ENCODE measurements around the gene CDHR3. TPM values are rescaled to one million over a fixed set of nuclear protein-coding genes. Genes with fewer than 3 reads are reported as not detected.

Gene CDHR3
- total and polyA plus RNA-seq, 2 of the 8 experiments (the other 6 are each of a cell fraction or from before 2014, with no cell fraction given) = 6.4 to 6.8 TPM

- Histone ChIP-seq H3K4ac (replicated peaks; ENCODE audit: insufficient read length, low read depth, low read length) (no peak overlapping the region), H3K27ac (ENCODE audit: low read depth, low read length) (no peak overlapping the region), H4K5ac (ENCODE audit: insufficient read length, low read depth, low read length) (no peak overlapping the region), H3K9me3 (ENCODE audit: insufficient read depth in 2 of 2, low read depth in 1 of 2, low read length in 1 of 2) (no peaks in the 10 kb centered on the region), H3K79me1 (ENCODE audit: low read depth, low read length) (no peaks in the 10 kb centered on the region), H3K27me3 (replicated peaks in 1 of 4; ENCODE audit: control insufficient read depth in 3 of 4, extremely low read depth in 1 of 4, insufficient read depth in 3 of 4, low read length in 3 of 4) (no peaks in the 10 kb centered on the region), H2BK12ac (ENCODE audit: low read depth, low read length) (0 out of 2 replicates have a peak overlapping the region, but pooled peaks have one; percentile 1), H3K9ac (replicated peaks in 1 of 4; ENCODE audit: extremely low read depth in 1 of 4, low read depth in 3 of 4, low read length in 3 of 4) (0 out of 7 replicates have a peak overlapping the region, but pooled peaks of 1 of the 4 experiments have one; percentile 7), H4K91ac (replicated peaks; ENCODE audit: insufficient read length, low read length) (no peak overlapping the region), H2BK20ac (ENCODE audit: low read length) (no peak overlapping the region), H3K4me1 (replicated peaks in 1 of 4; ENCODE audit: control insufficient read depth in 3 of 4, insufficient read depth in 4 of 4, low read length in 3 of 4) (peaks cover 0 to 16% (median 5%) of the 10 kb centered on the region in 4 experiments; a peak in 5 of 7 replicates), H3K18ac (ENCODE audit: extremely low read depth, low read length) (no peak overlapping the region), H3K23ac (ENCODE audit: insufficient read length) (no peak overlapping the region), H4K8ac (ENCODE audit: extremely low read depth, insufficient read depth, low read length) (no peak overlapping the region), H2BK15ac (ENCODE audit: low read length) (no peak overlapping the region), H3K56ac (replicated peaks; ENCODE audit: insufficient read length, low read depth, low read length) (no peak overlapping the region), H2BK120ac (replicated peaks; ENCODE audit: low read depth, low read length) (no peak overlapping the region), H2AFZ (ENCODE audit: low read length) (no peak overlapping the region), H4K20me1 (replicated peaks in 1 of 2; ENCODE audit: control insufficient read depth in 1 of 2, insufficient read depth in 2 of 2, low read length in 2 of 2) (no peaks in the 10 kb centered on the region), H3K14ac (ENCODE audit: insufficient read length) (no peak overlapping the region), H3K4me2 (ENCODE audit: insufficient read depth in 1 of 2, low read depth in 2 of 2, low read length in 2 of 2) (no peak overlapping the region), H2AK5ac (ENCODE audit: low read depth, low read length) (no peak overlapping the region), H2BK5ac (ENCODE audit: low read depth, low read length) (no peak overlapping the region), H3K36me3 (ENCODE audit: control insufficient read depth in 2 of 4, insufficient read depth in 4 of 4, low read length in 3 of 4) (no peaks in the 10 kb centered on the region), H3K23me2 (ENCODE audit: low read depth, low read length) (no peaks in the 10 kb centered on the region), H3K79me2 (ENCODE audit: control insufficient read depth in 1 of 2, insufficient read depth in 2 of 2, low read length in 2 of 2) (no peaks in the 10 kb centered on the region), H3K4me3 (ENCODE audit: extremely low read depth in 1 of 4, insufficient read depth in 2 of 4, low read depth in 3 of 4, low read length in 4 of 4) (no peak overlapping the region)
- CTCF ChIA-PET (ENCODE audit: partially characterized antibody) = interaction anchor here (0.7 to 18.0 kb wide), 30 partner anchors 9 to 498 kb away, joined by 3 to 265 read pairs (median 4); partner anchors contain the start of genes CDHR3 and RINT1
- POLR2A ChIA-PET (ENCODE audit: partially characterized antibody) = interaction anchor here (1.0 kb wide), 1 partner anchor 8 kb away, joined by 3 read pairs; no protein-coding TSS in a partner anchor
- WGBS, 2 experiments (ENCODE audit: extremely low coverage in 1 of 2, insufficient coverage in 1 of 2, insufficient read length in 1 of 2, insufficient replicate concordance in 2 of 2, low coverage in 1 of 2, low lambda C conversion rate in 2 of 2, missing lambda C conversion rate in 1 of 2) = 58% methylated on average over 1 of the region's 1 CpG; no CpG with 5 or more reads in 1 of the 2 experiments
- no peak for DNase-seq (ENCODE audit: low read depth in 1 of 2, low spot score in 2 of 2)
- no peak for FAIRE-seq
- TF ChIP-seq TAF1 (IDR thresholded peaks at IDR 0.05; ENCODE audit: low read depth, low read length) (no peak), RBBP5 (IDR thresholded peaks at IDR 0.05; ENCODE audit: borderline replicate concordance, low read depth, low read length) (no peak), ZNF274 (IDR thresholded peaks at IDR 0.05; ENCODE audit: borderline replicate concordance, extremely low read depth, low read length) (no peak), SP1 (IDR thresholded peaks at IDR 0.05; ENCODE audit: low read depth, low read length) (no peak), KDM5A (IDR thresholded peaks at IDR 0.05; ENCODE audit: low read length) (no peak), SIRT6 (IDR thresholded peaks at IDR 0.05; ENCODE audit: low read length) (no peak), RFX5 (IDR thresholded peaks at IDR 0.05; ENCODE audit: borderline replicate concordance, low read depth, low read length) (no peak), E2F6 (IDR thresholded peaks at IDR 0.05) (no peak), CBX8 (IDR thresholded peaks at IDR 0.05; ENCODE audit: borderline replicate concordance, low read depth, low read length) (no peak), KDM4A (IDR thresholded peaks at IDR 0.05; ENCODE audit: low read depth, low read length, severe bottlenecking) (no peak), EZH2 (IDR thresholded peaks at IDR 0.05; ENCODE audit: low read depth, low read length, severe bottlenecking) (no peak), SUZ12 (IDR thresholded peaks at IDR 0.05; ENCODE audit: low read length) (no peak), SRF (IDR thresholded peaks at IDR 0.05; ENCODE audit: low read depth, low read length) (no peak), POLR2A (IDR thresholded peaks at IDR 0.05; ENCODE audit: control extremely low read depth in 1 of 2, low read depth in 2 of 2, low read length in 2 of 2) (no peak), BRCA1 (IDR thresholded peaks at IDR 0.05; ENCODE audit: low read depth, low read length) (no peak)
Measured at GRCh38 chr7:106029451-106029850, 66.4 kb downstream of the CDHR3 start.
